H1 (cell line): ENCODE data around the gene PRSS16.
"Not testable (repeated sequence)": the region's sequence is repeated elsewhere in the genome, so short reads cannot be mapped to it uniquely, and the experiment has no call there.

Experiments used
- EP300 ChIP-seq, 2 experiments: IDR thresholded peaks; 1 replicate in 1 of 2; 2 replicates in 1 of 2; pipeline ENCODE4 v1.6.1; 2011 to 2012; ENCODE audit warnings: low read depth in 2 of 2, low read length in 2 of 2, mild to moderate bottlenecking in 2 of 2, borderline replicate concordance in 1 of 2, inconsistent platforms in 1 of 2, moderate library complexity in 1 of 2
- EZH2 ChIP-seq: fragments of 200-600 bp; sonication (generic); IDR thresholded peaks from 2 replicates; pipeline ENCODE4 v1.7.1; 2012; ENCODE audit warnings: low read depth, mild to moderate bottlenecking, moderate library complexity, low read length, inconsistent platforms; ENCODE audit not compliant: severe bottlenecking
- PHF8 ChIP-seq: fragments of 200-600 bp; sonication (generic); conservative IDR thresholded peaks from 2 replicates; pipeline ENCODE4 v1.7.1; 2012; ENCODE audit warnings: low read depth, mild to moderate bottlenecking, inconsistent platforms, low read length, moderate library complexity
- POLR2A ChIP-seq, 2 experiments: IDR thresholded peaks; 1 replicate in 1 of 2; 2 replicates in 1 of 2; pipeline ENCODE4 v1.6.1; 2011; ENCODE audit warnings: low read depth in 2 of 2, low read length in 2 of 2, mild to moderate bottlenecking in 2 of 2; ENCODE audit errors: control extremely low read depth in 1 of 2
- TAF1 ChIP-seq: IDR thresholded peaks from 2 replicates; pipeline ENCODE4 v1.6.1; 2011; ENCODE audit warnings: mild to moderate bottlenecking, low read depth, low read length
- YY1 ChIP-seq: IDR thresholded peaks from 2 replicates; pipeline ENCODE4 v1.6.1; 2011; ENCODE audit warnings: low read depth, mild to moderate bottlenecking, low read length
- TF ChIP-seq, protein P1 (sequence below), 3 experiments: IDR thresholded peaks; 1 replicate in 2 of 3; 2 replicates in 1 of 3; pipeline versions ENCODE4 v1.5.1 to v1.6.1; 2011; ENCODE audit warnings: low read length in 3 of 3, mild to moderate bottlenecking in 3 of 3, inconsistent platforms in 2 of 3, low read depth in 1 of 3, moderate library complexity in 1 of 3; ENCODE audit not compliant: insufficient read depth in 1 of 3; ENCODE audit errors: control extremely low read depth in 1 of 3
- TF ChIP-seq, protein P2 (sequence below): IDR thresholded peaks from 2 replicates; pipeline ENCODE4 v1.6.1; 2012; ENCODE audit warnings: inconsistent platforms

DNA sequence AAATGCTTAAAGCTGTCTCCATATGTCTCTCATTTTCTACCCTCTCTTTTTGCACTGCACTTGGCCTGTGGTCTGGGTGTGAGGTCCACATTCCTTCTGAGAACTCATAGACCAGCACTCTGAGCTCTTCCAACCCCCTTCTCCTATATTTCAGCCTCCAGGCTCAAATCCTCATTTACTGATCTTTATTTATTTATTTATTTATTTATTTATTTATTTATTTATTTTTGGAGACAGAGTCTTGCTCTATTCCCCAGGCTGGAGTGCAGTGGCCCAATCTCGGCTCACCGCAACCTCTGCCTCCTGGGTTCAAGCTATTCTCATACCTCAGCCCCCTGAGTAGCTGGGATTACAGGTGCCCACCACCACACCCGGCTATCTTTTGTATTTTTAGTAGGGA lies 19.5 kb downstream of the PRSS16 start:
- TF ChIP-seq, protein P1, sequence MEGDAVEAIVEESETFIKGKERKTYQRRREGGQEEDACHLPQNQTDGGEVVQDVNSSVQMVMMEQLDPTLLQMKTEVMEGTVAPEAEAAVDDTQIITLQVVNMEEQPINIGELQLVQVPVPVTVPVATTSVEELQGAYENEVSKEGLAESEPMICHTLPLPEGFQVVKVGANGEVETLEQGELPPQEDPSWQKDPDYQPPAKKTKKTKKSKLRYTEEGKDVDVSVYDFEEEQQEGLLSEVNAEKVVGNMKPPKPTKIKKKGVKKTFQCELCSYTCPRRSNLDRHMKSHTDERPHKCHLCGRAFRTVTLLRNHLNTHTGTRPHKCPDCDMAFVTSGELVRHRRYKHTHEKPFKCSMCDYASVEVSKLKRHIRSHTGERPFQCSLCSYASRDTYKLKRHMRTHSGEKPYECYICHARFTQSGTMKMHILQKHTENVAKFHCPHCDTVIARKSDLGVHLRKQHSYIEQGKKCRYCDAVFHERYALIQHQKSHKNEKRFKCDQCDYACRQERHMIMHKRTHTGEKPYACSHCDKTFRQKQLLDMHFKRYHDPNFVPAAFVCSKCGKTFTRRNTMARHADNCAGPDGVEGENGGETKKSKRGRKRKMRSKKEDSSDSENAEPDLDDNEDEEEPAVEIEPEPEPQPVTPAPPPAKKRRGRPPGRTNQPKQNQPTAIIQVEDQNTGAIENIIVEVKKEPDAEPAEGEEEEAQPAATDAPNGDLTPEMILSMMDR (IDR thresholded peaks at IDR 0.05; ENCODE audit: control extremely low read depth in 1 of 3, insufficient read depth in 1 of 3, low read depth in 1 of 3, low read length in 3 of 3) = not testable (repeated sequence)
- TF ChIP-seq EZH2; EP300 (IDR thresholded peaks at IDR 0.05; ENCODE audit: borderline replicate concordance in 1 of 2, low read depth in 2 of 2, low read length in 2 of 2); TAF1; PHF8; YY1; POLR2A (IDR thresholded peaks at IDR 0.05; ENCODE audit: control extremely low read depth in 1 of 2, low read depth in 2 of 2, low read length in 2 of 2): not testable (repeated sequence)
- TF ChIP-seq, protein P2, sequence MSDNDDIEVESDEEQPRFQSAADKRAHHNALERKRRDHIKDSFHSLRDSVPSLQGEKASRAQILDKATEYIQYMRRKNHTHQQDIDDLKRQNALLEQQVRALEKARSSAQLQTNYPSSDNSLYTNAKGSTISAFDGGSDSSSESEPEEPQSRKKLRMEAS = not testable (repeated sequence)
